GM12874 (cell line): Measurements from ENCODE around the gene CREBBP.

Source experiments
- TF ChIP-seq, protein P1 (sequence below): IDR thresholded peaks from 2 replicates; pipeline ENCODE4 v1.5.1; 2011; ENCODE audit warnings: low read depth, mild to moderate bottlenecking, control low read depth, low read length, moderate library complexity; ENCODE audit not compliant: insufficient read depth

Gene CREBBP

DNA sequence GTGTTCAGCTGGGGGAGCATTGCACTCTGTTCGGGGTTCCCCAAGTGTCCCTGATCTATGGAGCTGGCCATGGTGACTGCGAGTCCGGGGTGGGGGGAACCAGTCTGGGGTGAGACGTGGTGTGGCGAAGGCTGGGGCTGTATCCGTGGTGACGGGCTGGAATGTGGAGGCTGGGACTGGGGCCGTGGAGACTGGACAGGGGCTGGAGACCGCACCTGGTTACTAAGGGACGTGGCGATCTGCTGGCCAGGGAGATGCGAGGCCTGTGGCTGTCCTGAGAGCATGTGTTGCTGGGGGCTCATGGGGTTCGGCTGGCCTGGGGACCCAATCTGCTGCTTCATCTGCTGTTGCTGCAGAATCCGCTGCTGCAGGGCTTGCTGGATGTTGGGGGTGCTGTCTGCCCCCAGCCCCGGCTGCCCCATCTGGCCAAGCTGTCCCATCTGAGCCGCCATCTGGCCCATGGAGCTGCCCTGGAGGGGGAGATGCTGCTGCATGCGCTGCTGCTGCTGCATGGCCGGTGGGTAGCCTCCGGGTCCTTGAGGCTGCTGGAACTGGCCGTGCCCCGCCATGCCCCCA is 152.6 kb downstream of the CREBBP start:
- TF ChIP-seq, protein P1, sequence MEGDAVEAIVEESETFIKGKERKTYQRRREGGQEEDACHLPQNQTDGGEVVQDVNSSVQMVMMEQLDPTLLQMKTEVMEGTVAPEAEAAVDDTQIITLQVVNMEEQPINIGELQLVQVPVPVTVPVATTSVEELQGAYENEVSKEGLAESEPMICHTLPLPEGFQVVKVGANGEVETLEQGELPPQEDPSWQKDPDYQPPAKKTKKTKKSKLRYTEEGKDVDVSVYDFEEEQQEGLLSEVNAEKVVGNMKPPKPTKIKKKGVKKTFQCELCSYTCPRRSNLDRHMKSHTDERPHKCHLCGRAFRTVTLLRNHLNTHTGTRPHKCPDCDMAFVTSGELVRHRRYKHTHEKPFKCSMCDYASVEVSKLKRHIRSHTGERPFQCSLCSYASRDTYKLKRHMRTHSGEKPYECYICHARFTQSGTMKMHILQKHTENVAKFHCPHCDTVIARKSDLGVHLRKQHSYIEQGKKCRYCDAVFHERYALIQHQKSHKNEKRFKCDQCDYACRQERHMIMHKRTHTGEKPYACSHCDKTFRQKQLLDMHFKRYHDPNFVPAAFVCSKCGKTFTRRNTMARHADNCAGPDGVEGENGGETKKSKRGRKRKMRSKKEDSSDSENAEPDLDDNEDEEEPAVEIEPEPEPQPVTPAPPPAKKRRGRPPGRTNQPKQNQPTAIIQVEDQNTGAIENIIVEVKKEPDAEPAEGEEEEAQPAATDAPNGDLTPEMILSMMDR, result no peak

DNA sequence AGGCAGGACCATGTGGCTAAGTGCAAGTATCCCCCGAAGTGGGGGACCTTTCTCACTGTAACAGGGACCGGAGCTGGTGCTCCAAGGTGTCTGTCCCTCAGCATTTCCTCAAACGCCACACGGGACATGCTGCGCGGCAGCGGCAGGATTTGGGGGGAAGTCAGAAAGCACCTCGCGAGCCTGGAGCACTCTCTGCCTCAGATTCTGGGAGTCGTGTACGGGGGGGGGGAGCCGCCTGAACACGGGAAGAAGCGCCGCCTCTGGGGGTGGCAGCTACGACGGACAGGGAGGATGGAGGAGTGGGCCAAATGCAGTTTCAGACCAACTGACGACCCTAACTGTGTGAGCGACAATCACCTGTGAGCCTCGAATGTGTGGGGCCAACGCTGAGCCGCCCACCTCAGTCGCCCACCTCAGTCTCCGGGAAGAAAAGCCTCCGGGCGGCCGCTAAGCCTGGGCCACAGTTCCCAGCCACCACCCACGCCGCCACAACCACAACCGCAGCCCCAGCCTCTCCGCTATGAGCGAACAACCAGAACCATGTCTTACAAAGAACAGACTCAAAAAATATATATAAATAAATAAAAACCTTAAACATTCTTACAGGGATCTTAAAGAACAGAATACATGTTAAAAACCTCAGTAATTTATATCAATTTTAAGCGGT is 154.4 kb downstream of the CREBBP start:
- TF ChIP-seq, protein P1, result no peak

DNA sequence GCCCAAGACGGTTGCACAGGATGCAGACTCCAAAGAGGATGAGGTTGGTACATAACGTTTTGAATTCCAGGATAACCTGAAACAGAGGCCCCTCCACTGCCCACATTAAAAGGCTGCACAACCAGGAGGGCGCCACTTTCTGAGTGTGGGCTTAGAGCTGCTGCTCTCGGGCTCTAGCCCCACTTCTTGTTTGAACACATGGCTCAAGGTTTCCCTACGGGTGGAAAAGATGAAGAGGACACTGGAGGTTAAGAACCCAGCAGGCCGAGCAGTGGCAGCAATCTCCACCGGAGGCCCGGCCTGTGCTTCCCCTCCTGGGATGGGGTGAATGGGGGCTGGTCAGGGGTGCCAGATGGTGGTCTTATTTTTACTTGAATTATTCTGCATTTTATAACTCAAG is 155.2 kb downstream of the CREBBP start:
- TF ChIP-seq, protein P1, result no peak

DNA sequence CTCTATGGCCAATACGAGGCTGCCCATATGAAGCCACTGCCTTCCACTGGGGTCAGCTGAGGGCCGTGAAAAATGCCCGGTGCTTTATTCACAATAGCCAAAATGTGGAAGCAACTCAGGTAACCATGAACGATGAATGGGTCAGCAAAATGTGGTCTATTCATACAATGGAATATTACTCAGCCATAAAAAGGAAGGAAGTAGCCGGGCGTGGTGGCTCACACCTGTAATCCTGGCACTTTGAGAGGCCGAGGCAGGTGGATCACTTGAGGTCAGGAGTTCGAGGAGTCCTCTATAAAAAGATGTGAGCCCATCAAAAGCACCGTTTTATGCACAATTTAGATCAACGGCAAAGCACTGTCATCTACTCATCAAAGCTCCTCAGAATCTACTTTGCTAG is 158.0 kb downstream of the CREBBP start:
- TF ChIP-seq, protein P1, result no peak

DNA sequence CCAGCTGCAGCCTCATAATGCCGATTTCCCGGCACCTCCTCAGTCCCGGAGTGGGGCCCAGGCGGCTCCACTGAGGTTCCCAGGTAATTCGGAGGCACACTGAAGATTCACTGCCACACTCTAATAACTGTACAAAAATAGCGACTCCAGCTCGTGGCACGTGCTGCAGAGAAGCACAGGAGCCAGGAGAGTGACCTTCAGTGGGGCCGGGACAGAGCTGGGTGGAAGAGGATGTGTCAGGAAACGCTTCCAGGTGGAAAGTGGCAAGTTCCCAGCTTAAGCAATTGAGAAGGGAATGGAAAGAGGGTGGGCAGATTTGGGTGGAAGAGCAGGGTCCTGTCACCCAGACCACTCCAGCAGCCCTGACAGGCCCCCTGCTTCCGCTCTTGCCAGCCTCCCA is 160.1 kb downstream of the CREBBP start:
- TF ChIP-seq, protein P1, result no peak

DNA sequence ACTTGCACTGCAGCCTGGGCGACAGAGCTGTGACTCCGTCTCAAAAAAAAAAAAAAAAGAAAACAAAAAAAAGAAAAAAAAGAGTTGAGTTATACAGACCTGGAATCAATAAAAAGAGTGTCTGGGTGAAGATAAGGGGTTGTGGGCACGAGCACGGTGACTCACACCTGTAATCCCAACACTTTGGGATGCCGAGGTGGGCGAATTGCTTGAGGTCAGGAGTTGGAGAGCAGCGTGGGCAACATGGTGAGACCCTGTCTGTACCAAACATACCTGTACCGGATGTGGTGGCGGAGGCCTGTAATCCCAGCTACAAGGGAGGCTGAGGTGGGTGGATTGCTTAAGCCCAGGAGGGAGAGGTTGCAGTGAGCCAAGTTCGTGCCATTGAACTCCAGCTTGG is 161.9 kb downstream of the CREBBP start:
- TF ChIP-seq, protein P1, result no peak

DNA sequence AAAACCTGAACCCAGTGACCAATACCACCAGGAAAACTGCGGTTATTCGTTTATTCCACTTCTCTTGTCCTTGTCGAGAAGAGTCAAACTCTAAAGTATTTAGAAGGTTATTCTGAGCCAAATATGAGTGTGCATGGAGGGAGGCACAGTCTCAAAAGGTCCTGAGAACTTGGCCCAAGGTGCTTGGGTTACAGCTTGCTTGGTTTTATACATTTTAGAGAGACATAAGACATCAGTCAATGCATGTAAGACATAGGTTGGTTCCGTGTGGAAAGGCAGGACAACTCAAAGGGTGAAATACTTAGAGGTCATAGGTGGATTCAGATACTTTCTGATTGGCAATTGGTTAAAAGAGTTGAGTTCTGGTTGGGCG is 162.5 kb downstream of the CREBBP start:
- TF ChIP-seq, protein P1, result no peak
